Ovary (tissue), 3 donors: ENCODE data around the gene RTN1.

Experiments
- CTCF ChIP-seq, 3 donors: fragments of 450-650 bp in 2 of 3; fragments of 200-600 bp in 1 of 3; IDR thresholded peaks; one replicate each; pipeline versions ENCODE4 v1.5.1 to v1.8.0; 2016 to 2022; ENCODE audit warnings: antibody characterized with exemption in 3 of 3, mild to moderate bottlenecking in 1 of 3
- EP300 ChIP-seq: sonication (generic); formaldehyde crosslinking; IDR thresholded peaks from one replicate; pipeline ENCODE4 v1.6.1; 2017; ENCODE audit warnings: antibody characterized with exemption
- POLR2A ChIP-seq: fragments of 450-650 bp; IDR thresholded peaks from one replicate; pipeline ENCODE4 v1.6.1; 2017; ENCODE audit warnings: antibody characterized with exemption, mild to moderate bottlenecking, moderate library complexity
- donor health status: DM: no; HTN: no; CAD: no.

GRCh38 chr14:59828276-59828675 is 42.3 kb downstream of the RTN1 start:
- TF ChIP-seq POLR2A (no peak), EP300 (no peak), CTCF (IDR thresholded peaks at IDR 0.05) (no peak)
